PFSK-1 (cell line): ENCODE data around the gene TRIM10.

Experiments used
- FOXP2 ChIP-seq: optimal IDR thresholded peaks from 2 replicates; pipeline ENCODE3; 2011; ENCODE audit warnings: borderline replicate concordance, control low read depth, inconsistent platforms; ENCODE audit not compliant: insufficient read depth; ENCODE audit errors: extremely low read length, extremely low read depth
- POLR2AphosphoS5 ChIP-seq: IDR thresholded peaks from 2 replicates; pipeline ENCODE4 v1.6.1; 2012; ENCODE audit warnings: low read depth, mild to moderate bottlenecking, control low read depth, low read length, moderate library complexity
- SIN3A ChIP-seq: IDR thresholded peaks from 2 replicates; pipeline ENCODE4 v1.6.1; 2012; ENCODE audit warnings: mild to moderate bottlenecking, low read length, moderate library complexity, borderline replicate concordance; ENCODE audit not compliant: insufficient read depth
- TAF1 ChIP-seq: IDR thresholded peaks from 2 replicates; pipeline ENCODE4 v1.6.1; 2012; ENCODE audit warnings: low read length, control low read depth, borderline replicate concordance; ENCODE audit not compliant: insufficient read depth
- TF ChIP-seq, protein P1 (sequence below), 2 experiments: IDR thresholded peaks; 2 replicates each; pipeline versions ENCODE4 v1.6.1 to v1.8.0; 2011 to 2012; ENCODE audit warnings: low read depth in 2 of 2, low read length in 2 of 2, control low read depth in 1 of 2, inconsistent platforms in 1 of 2, mild to moderate bottlenecking in 1 of 2, moderate library complexity in 1 of 2; ENCODE audit not compliant: insufficient read depth in 1 of 2

The TRIM10 gene

DNA sequence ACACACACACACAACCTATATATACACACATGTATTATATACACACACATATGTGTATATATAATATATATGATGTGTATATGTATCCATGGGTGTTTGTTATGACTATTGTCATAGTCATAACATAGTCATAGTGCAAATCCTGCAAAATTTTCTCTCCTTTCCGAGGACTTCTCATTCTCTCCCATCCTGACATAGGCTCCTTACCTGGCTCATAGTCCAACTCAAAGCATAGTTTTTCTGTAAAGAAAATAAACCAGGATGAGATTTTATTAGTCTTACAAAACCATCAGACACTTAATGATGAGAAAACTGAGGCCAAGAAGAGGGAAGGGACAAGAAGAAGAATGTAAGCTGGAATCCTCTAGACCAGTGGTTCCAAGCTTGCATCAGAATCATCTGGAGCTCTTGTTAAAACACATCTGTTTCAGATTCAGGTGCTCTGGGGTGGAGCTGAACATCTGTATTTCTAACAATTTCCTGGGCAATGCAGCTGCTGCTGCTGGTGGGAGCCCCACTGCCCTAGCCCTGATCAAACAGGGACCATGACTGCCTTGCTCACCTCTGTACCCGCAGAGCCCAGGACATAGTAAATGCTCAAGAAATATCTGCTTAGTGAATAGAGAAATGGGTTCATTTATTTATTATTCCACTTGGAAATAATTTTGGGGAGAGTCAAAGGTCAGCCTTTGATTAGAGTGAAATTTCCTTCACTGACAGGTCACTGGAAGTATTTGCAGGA is 5.3 kb downstream of the TRIM10 start:
- TF ChIP-seq TAF1, result no peak
- no peak for TF ChIP-seq POLR2AphosphoS5
- TF ChIP-seq, protein P1, sequence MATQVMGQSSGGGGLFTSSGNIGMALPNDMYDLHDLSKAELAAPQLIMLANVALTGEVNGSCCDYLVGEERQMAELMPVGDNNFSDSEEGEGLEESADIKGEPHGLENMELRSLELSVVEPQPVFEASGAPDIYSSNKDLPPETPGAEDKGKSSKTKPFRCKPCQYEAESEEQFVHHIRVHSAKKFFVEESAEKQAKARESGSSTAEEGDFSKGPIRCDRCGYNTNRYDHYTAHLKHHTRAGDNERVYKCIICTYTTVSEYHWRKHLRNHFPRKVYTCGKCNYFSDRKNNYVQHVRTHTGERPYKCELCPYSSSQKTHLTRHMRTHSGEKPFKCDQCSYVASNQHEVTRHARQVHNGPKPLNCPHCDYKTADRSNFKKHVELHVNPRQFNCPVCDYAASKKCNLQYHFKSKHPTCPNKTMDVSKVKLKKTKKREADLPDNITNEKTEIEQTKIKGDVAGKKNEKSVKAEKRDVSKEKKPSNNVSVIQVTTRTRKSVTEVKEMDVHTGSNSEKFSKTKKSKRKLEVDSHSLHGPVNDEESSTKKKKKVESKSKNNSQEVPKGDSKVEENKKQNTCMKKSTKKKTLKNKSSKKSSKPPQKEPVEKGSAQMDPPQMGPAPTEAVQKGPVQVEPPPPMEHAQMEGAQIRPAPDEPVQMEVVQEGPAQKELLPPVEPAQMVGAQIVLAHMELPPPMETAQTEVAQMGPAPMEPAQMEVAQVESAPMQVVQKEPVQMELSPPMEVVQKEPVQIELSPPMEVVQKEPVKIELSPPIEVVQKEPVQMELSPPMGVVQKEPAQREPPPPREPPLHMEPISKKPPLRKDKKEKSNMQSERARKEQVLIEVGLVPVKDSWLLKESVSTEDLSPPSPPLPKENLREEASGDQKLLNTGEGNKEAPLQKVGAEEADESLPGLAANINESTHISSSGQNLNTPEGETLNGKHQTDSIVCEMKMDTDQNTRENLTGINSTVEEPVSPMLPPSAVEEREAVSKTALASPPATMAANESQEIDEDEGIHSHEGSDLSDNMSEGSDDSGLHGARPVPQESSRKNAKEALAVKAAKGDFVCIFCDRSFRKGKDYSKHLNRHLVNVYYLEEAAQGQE (IDR thresholded peaks at IDR 0.05; ENCODE audit: insufficient read depth in 1 of 2, low read depth in 2 of 2, low read length in 2 of 2), result no peak
- TF ChIP-seq FOXP2, result no peak
- no peak for TF ChIP-seq SIN3A

DNA sequence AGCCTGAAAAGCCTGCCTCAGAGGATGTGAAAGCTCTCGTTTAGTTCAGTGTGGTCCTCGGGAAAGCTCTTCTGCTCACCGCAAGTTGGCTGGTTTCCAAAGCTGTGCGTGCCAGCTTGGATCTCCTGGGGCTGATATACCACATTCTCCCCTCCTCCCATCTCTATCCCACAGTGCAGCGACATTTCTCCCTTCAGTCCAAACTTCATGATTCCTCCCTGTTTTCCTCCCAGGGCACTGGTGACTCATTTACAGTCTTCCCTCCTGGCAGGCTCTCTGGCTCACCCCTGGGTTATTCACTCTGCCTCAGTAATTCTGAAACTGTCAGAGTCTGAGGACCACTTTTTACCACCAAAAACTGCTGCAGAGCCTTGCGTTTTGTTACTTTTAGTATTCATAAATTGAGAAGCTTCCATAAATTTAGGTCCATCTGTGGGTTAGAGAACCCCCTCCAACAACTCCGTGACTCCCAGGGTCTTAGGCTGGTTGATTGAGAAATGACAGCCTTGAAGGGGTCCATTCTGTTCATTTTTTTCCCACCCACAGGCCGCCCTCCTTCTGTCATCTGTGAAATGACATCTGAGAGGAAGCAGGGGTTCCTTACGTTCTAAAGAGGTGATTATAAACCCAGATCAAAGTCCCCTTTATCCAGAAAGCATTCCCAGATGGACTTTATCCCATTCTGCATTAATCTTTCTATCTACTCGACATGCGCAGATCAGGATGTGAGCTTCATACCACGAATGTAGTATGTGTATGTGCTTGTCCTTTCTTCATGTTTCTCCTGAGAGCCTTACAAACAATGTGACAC is 6.1 kb downstream of the TRIM10 start:
- no peak for TF ChIP-seq FOXP2
- TF ChIP-seq, protein P1 (IDR thresholded peaks at IDR 0.05; ENCODE audit: insufficient read depth in 1 of 2, low read depth in 2 of 2, low read length in 2 of 2), result no peak
- TF ChIP-seq TAF1, result no peak
- TF ChIP-seq SIN3A, result no peak
- TF ChIP-seq POLR2AphosphoS5, result no peak

DNA sequence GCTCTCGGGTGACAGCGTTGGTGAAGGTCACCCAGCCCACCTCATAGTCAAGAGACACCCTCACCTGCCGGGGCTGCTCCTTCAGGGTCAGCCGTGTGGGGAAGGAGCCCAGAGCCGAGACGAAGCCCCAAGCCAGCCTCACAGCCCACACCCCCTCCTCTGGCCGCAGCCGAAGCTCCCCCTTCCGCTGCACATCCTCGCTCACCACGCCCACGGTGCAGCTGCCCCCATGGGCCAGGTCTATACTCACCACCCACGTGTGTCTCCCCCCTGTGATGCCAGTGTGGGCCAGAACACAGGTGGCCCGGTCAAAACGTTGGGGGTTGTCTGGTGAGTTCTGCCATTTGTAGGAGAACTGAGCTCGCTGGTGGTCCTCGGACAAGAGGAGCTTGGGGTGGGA is 7.0 kb downstream of the TRIM10 start:
- TF ChIP-seq TAF1, result no peak
- no peak for TF ChIP-seq SIN3A
- no peak for TF ChIP-seq FOXP2

DNA sequence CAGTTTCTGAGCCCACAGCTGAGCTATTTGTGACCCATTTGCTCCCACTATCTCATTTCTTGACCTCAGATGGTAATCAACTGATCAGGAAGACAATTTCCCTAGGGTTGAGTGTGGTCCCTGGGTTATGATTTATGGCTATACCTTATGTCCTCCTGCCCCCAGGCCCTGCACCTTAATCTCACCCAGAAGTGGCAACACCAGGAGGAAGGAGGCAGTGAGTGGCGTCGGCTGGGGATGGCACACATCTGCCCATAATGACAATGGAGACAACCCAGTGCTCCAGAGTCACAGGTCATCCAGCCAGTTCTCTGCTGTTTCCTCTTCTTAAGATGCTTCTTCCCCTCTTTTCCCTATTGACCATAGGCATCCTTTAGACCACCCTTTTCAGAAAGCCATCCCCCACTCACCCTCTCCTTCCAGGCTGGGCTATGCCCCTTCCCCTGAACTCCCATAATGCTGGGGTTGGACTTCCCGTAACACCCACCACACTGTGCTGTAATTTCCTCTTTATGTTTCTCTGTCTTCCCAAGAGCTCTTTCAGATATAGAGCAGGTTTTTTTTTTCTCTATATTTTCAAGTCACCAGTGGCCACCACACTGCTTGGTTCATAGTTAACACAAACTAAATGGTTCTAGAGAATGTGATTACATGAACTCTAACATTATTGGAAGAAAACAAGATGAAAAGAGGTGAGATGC is 8.0 kb downstream of the TRIM10 start:
- TF ChIP-seq FOXP2 (no peak), SIN3A (no peak), TAF1 (no peak), POLR2AphosphoS5 (no peak)
- TF ChIP-seq, protein P1 (IDR thresholded peaks at IDR 0.05; ENCODE audit: insufficient read depth in 1 of 2, low read depth in 2 of 2, low read length in 2 of 2), result no peak

DNA sequence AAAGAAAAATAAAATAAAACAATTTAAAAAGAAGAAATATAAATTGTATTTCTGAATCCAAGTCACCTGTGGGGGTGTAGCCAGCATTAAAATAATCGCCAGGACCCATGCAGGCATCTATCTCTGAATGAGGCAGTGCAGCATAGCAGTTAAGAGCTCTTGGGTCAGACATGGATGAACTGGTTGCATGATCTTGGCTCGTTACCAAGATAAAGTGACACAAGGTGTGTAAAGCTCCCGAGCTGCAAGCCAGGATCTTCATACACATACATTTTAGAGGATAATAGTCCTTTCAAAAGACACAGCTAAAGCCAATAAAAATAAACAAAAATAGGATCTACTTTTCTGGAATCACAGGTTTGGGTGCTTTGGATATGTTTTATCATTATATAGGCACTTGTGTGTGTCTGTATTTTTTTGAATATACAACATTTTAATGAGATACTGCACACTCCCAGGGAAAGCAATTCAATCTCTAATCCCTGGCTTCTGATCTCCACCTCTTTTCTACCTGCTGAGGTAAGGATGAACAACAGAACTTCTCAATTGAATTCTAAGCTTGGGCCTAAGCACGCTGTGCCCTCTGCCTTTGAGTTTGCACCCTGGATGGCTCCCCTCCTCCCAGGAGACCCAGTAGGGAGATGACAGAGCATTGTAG is 8.9 kb downstream of the TRIM10 start:
- no peak for TF ChIP-seq FOXP2
- no peak for TF ChIP-seq POLR2AphosphoS5
- TF ChIP-seq SIN3A, result no peak
- no peak for TF ChIP-seq TAF1
- TF ChIP-seq, protein P1 (IDR thresholded peaks at IDR 0.05; ENCODE audit: insufficient read depth in 1 of 2, low read depth in 2 of 2, low read length in 2 of 2), result no peak
